GM18951 (cell line): Measurements from ENCODE around the gene HMGB1.

Source experiments
- POLR2A ChIP-seq: IDR thresholded peaks from 4 replicates; pipeline ENCODE4 v1.6.1; 2011; ENCODE audit warnings: mild to moderate bottlenecking; ENCODE audit not compliant: insufficient read length, insufficient read depth; ENCODE audit errors: extremely low read depth
- in situ Hi-C: fragments of 300-500 bp; cut with MboI; formaldehyde crosslinking; loops from one replicate; pipeline ENCODE4 v1.12.0; 2022; ENCODE audit warnings: low sequenced_read_pairs, mixed read lengths, inconsistent platforms; ENCODE audit not compliant: unreplicated experiment

HMGB1 gene

DNA sequence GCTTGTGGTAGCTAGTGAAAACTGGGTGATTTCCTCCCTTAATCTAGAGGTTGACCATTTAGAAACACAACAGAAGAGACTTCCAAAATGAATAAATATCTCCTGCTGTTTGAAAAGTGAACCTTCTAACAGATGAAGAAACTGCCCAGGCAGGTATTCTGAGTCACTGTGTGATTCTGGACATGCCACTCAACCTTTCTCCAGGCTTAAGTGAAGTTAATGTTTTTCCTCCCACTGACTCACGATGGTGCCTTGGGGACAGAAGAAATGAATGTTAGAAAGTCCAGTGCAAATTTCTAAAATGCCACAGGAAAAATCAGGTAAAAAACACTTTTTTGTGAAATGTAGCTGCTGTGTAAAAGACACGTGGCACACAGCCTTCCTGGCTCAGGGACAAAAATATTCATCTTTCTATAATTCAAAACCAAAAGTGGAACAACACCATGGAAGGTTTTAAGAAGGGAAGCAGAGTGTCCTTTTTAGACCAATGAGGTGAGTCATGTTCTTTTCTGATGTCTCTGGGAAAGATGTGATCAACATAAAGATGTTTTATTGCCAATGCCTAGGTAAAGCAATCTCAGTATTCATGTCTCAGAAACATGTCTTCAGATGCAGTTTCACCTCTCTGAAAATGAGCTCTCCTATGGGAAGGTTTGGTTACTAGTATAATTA lies 34.3 kb downstream of the HMGB1 start:
- no peak for TF ChIP-seq POLR2A
- in situ Hi-C loops = no loop called here

- in situ Hi-C loops = no loop called here
- no peak for TF ChIP-seq POLR2A
Measured at GRCh38 chr13:30429721-30430694, 35.7 kb downstream of the HMGB1 start.

DNA sequence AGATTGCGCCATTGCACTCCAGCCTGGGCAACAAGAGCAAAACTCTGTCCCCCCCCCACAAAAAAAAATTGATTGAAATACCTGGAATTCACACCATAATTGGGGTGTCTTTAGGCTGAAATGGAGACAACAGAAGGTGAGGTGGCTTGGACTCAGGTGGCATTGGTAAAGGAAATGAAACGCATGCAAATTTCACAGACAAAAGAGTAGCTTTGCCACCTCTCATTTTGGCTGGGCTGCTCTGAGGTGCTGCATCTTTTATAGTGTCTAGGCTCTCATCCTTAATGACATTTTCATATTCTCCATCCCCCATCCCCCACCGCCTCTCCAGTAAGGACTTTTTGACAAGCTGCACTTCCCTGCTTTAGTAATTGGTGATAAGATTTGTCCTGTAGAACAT lies 36.5 kb downstream of the HMGB1 start:
- peak; percentile 26 for TF ChIP-seq POLR2A
- in situ Hi-C loops = no loop called here

GRCh38 chr13:30423891-30424290 lies 41.8 kb downstream of the HMGB1 start:
- in situ Hi-C loops = no loop called here
- TF ChIP-seq POLR2A = no peak

DNA sequence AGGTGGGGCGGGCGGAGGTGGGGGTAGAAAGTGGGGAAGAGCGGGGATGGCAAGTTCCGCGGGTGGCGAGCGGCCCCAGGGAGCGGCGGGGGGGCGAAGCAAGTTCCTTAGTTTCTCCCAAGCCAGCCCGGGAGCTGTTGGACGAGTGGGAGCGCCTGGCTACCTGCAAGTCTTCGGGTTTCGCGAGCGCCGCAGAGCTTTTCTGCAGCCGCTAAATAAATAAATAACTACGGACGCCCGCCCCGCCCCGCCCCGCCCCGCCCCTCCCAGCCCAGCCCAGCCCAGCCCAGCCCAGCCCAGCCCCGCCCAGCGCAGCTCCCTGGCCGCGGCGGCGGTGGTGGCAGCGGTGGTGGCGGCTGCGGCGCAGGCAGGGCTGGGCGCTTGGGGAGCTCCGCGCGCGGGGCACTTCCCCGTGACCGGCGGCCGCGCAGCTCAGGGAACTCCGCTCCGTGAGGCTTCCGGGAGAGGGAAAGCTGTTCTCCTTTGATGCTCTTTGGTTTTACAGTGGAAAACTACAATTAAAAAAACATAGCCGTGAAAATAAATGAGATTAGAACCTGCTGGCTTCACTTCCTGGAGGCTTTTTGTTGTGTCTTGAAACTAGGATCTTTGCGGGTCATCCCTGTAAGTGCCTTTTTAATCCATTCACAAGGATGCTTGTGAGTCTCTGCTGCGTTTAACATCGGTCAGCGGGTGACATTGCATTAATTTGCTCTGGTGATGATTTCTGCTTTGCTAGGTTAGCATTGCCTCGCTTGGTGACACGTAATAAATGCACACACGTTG lies 43.5 kb downstream of the HMGB1 start, which contains the start of gene UBE2L5:
Gene UBE2L5, plus strand, starts transcription at position 440 of the 786 bp plus-strand sequence. CDS start 5,498 bp downstream, outside the sequence.
- in situ Hi-C loops = no loop called here
- TF ChIP-seq POLR2A = peak; percentile 86

DNA sequence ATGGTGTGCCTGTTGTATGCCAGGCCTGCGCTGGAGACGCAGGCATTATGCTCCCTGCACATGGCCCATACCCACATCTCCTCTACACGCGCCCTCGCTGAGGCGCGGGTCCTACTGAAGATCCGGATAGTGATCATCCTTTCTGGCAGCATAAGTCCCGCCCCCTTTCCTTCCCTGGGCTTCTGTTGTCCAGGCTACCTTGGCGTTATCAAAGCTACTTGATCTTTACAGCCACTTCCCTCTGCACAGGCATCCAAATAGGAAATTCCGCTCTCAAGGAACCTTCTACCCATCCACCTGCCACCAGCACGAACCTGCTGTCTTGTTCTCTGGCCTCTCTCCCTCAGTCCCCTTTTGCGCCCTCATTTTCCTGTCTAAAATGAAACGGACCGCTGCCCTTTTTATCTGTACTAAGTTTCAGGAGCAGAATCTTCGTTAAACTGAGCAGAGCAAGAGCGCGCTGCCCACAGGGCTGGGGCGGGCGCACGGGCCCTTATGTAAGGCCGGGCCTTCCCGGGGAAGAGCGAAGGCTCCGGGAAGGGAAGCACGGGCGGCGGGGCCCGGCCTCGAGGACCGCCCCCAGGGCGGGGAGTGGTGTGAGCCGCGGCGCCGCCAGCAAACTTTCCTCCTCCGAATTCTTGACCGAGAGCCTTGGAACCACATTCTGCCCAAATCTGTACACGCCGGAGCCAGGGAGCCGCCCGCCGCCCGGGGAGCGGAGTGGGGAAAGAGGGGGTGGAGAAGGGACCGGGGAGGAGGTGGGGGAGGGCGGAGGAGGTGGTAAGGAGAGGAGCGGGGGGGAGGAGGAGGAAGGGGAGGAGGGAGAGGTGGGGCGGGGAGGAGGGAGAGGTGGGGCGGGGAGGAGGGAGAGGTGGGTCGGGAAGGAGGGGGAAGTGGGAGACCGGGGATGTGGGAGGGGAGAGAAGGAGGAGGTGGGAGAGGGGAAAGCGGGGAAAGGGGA lies 44.4 kb downstream of the HMGB1 start:
- peak; percentile 65 for TF ChIP-seq POLR2A
- in situ Hi-C loops = no loop called here

GRCh38 chr13:30418717-30419459 lies 46.8 kb downstream of the HMGB1 start:
- TF ChIP-seq POLR2A = no peak
- in situ Hi-C loops = no loop called here

DNA sequence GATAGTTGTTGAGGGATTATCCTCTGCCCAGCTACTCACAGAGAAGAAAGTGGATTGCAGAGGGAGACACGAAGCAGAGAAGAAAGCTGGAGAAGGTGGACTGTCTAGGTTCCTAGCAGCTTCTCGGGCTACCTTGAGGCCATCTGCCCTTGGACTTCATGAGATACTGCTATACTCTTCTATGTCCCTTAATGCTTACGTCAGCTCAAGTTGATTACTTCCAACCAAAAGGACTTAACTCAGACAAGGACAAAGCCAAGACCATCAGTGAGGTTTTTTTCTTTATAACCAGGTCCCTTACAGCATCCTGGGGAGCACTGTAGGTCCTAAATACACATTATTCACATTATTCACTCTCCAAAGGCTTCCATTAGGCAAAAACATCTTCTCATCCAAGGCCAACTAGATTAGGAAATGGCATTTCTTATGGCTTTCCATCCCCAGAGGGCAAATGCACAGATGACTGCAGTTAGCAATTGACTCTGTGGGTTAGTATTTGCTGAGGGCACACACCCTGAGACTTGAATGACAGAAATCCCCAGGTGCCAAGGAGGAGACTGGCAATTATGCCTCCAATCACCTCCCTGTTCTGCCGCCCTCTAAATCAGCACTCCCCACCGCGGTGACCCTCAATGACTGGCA lies 47.5 kb downstream of the HMGB1 start:
- in situ Hi-C loops = no loop called here
- no peak for TF ChIP-seq POLR2A

DNA sequence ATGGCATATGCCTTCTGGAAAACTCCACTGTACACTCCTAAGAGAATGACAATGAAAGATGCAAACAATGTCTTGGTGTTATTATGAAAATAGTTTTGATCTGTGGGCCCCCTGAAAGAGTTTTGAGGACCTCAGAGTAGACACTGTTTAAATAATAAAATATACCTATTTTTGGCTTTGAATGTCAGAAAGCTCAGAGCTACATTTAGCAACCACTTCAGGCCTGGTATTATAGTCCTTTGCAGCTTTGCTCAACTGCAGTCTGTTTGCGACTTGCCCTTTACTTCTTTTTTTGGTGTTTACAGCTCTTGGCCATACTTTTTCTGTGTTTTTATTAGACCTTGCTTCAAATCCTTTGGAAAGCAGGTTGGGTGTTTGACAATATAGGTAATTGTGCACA lies 49.3 kb downstream of the HMGB1 start:
- in situ Hi-C loops = no loop called here
- no peak for TF ChIP-seq POLR2A

DNA sequence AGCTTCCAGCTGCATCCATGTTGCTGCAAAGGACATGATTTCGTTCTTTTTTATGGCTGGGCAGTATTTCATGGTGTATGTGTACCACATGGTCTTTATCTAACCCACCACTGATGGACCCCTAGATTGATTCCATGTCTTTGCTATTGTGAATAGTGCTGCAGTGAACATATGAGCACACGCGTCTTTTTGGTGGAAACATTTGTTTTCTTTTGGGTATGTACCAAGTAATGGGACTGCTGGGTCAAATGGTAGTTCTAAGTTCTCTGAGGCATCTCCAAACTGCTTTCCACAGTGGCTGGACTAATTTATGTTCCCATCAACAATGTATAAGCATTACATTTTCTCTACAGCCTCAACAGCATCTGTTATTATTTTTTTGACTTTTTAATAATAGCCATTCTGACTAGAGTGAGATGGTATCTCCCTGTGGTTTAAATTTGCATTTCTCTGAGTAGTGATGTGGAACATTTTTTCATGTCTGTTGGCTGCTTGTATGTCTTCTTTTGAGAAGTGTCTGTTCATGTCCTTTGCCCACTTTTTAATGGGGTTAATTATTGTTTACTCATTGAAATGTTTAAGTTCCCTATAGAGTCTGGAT lies 50.2 kb downstream of the HMGB1 start:
- TF ChIP-seq POLR2A = no peak
- in situ Hi-C loops = no loop called here

DNA sequence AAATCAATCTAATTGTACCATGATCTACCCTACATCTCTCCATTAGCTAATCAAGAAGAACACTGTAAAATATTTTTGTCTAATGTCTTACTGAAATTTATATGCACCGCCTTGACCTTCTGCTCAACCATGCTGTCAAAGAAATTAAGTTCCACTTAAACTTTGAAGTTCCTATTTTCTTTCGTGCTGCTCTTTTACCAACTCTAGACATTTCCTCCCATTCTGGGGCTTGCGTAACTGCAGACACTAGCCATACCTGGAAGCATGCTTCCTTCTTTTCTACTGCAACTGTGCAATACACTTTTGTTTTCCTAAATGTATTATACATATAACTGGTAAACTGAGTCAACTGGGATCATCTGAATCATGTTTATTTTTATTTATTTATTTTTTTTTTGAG lies 51.9 kb downstream of the HMGB1 start:
- in situ Hi-C loops = no loop called here
- TF ChIP-seq POLR2A = no peak
